A673 (cell line): ENCODE data around the gene ETV6. TPM values are rescaled to one million over a fixed set of nuclear protein-coding genes. Genes with fewer than 3 reads are reported as not detected.

Source experiments
- BruUV-seq: library from RNA; stranded (reverse); fragments of 400-500 nt; replicated peaks from 2 replicates; lab custom pipeline; 2021; lab: Mats Ljungman, UMichigan
- CTCF ChIA-PET: fragments of 300-600 bp; sonication (Branson Sonifier 250); formaldehyde crosslinking; loops from one replicate; lab custom pipeline; 2022; ENCODE audit warnings: antibody characterized with exemption; lab: Charles Lee
- POLR2A ChIA-PET: fragments of 300-600 bp; sonication (Branson Sonifier 250); formaldehyde crosslinking; loops from one replicate; lab custom pipeline; 2022; ENCODE audit warnings: antibody characterized with exemption; ENCODE audit not compliant: low non-redundant PET; lab: Charles Lee
- DNase-seq: peaks from one replicate; pipeline ENCODE4 v3.0.0-alpha.2; 2015; ENCODE audit warnings: low spot score
- H3K27ac ChIP-seq: fragments of 200-600 bp; sonication (generic); 2 replicates; pipeline ENCODE4 v1.5.1; 2016; ENCODE audit warnings: mixed run types, low read depth, mild to moderate bottlenecking, mixed read lengths, antibody characterized with exemption, low read length; ENCODE audit not compliant: poor library complexity, severe bottlenecking
- H3K27me3 ChIP-seq: fragments of 200-600 bp; sonication (generic); replicated peaks from 2 replicates; pipeline ENCODE4 v1.6.1; 2017; ENCODE audit warnings: mixed run types, low read depth, mild to moderate bottlenecking, mixed read lengths, antibody characterized with exemption, low read length; ENCODE audit not compliant: insufficient read depth, poor library complexity
- H3K36me3 ChIP-seq: fragments of 200-600 bp; sonication (generic); 2 replicates; pipeline ENCODE4 v1.6.1; 2016; ENCODE audit warnings: mixed run types, mild to moderate bottlenecking, mixed read lengths, antibody characterized with exemption, low read length; ENCODE audit not compliant: insufficient read depth, poor library complexity, severe bottlenecking
- H3K4me1 ChIP-seq: fragments of 200-600 bp; sonication (generic); 2 replicates; pipeline ENCODE4 v1.6.1; 2017; ENCODE audit warnings: mixed run types, mild to moderate bottlenecking, mixed read lengths, antibody characterized with exemption, low read length; ENCODE audit not compliant: insufficient read depth, poor library complexity, severe bottlenecking
- H3K4me3 ChIP-seq: fragments of 200-600 bp; sonication (generic); 2 replicates; pipeline ENCODE4 v1.5.1; 2016; ENCODE audit warnings: low read depth, mixed run types, mild to moderate bottlenecking, mixed read lengths, low read length; ENCODE audit not compliant: poor library complexity, severe bottlenecking
- H3K9me3 ChIP-seq: fragments of 200-600 bp; sonication (generic); 2 replicates; pipeline ENCODE4 v1.6.1; 2016; ENCODE audit warnings: mixed run types, low read depth, mild to moderate bottlenecking, mixed read lengths, antibody characterized with exemption, low read length; ENCODE audit not compliant: poor library complexity, severe bottlenecking
- CTCF ChIP-seq: fragments of 300-800, 200-600 bp; sonication (generic); conservative IDR thresholded peaks from 2 replicates; pipeline ENCODE4 v1.5.1; 2017; ENCODE audit warnings: low read depth, mild to moderate bottlenecking, antibody characterized with exemption, low read length, moderate library complexity, mixed read lengths
- EZH2 ChIP-seq: fragments of 200-600 bp; sonication (generic); IDR thresholded peaks from 2 replicates; pipeline ENCODE4 v1.6.1; 2017; ENCODE audit warnings: borderline replicate concordance, low read depth, mild to moderate bottlenecking, mixed read lengths, antibody characterized with exemption, low read length; ENCODE audit not compliant: poor library complexity, severe bottlenecking
- intact Hi-C: fragments of 100-400 bp; cut with micrococcal nuclease; formaldehyde crosslinking; loops from one replicate; pipeline ENCODE4 v1.10.0; 2022; ENCODE audit not compliant: unreplicated experiment
- total RNA-seq: library from RNA; stranded (reverse); gene quantifications from 2 replicates; pipeline ENCODE4 v1.2.3, GENCODE V29; 2021

The ETV6 gene
- total RNA-seq, 1 experiment from 2014 or later: 32.4 TPM

GRCh38 chr12:11744410-11744801 lies 94.9 kb downstream of the ETV6 start:
- DNase-seq: no peak
- H3K9me3 ChIP-seq: no peaks in the 10 kb centered on the region
- CTCF ChIA-PET: no interaction called here
- H3K27ac ChIP-seq: no peak overlapping the region
- no peaks in the 10 kb centered on the region for H3K36me3 ChIP-seq
- TF ChIP-seq EZH2: no peak
- TF ChIP-seq CTCF: no peak
- BruUV-seq: no TSS peak
- H3K4me1 ChIP-seq: peaks cover 24% of the 10 kb centered on the region
- intact Hi-C loops: no loop called here
- H3K4me3 ChIP-seq: no peak overlapping the region
- no peaks in the 10 kb centered on the region for H3K27me3 ChIP-seq
- POLR2A ChIA-PET: no interaction called here

GRCh38 chr12:11745113-11745512 lies 95.6 kb downstream of the ETV6 start:
- Histone ChIP-seq H3K4me3 (no peak overlapping the region), H3K27me3 (no peaks in the 10 kb centered on the region), H3K4me1 (peaks cover 30% of the 10 kb centered on the region), H3K9me3 (no peaks in the 10 kb centered on the region), H3K27ac (no peak overlapping the region), H3K36me3 (no peaks in the 10 kb centered on the region)
- DNase-seq: no peak
- ChIA-PET POLR2A (no interaction called here), CTCF (no interaction called here)
- intact Hi-C loops: no loop called here
- no peak for TF ChIP-seq CTCF
- TF ChIP-seq EZH2: no peak
- no TSS peak for BruUV-seq

- Histone ChIP-seq H3K27ac (no peak overlapping the region), H3K27me3 (no peaks in the 10 kb centered on the region), H3K36me3 (no peaks in the 10 kb centered on the region), H3K4me1 (peaks cover 30% of the 10 kb centered on the region), H3K9me3 (no peaks in the 10 kb centered on the region), H3K4me3 (no peak overlapping the region)
- no peak for TF ChIP-seq EZH2
- CTCF ChIA-PET: no interaction called here
- intact Hi-C loops: no loop called here
- POLR2A ChIA-PET: no interaction called here
- DNase-seq: no peak
- BruUV-seq: no TSS peak
Observed at GRCh38 chr12:11746024-11746771, 96.7 kb downstream of the ETV6 start.
